Body of pancreas (tissue), 4 donors: ENCODE data around the gene TAF8. TPM values are rescaled to one million over a fixed set of nuclear protein-coding genes. Genes with fewer than 3 reads are reported as not detected.

Experiments used
- ATAC-seq: fragments of 150-250 bp; one replicate; pipeline ENCODE4 v1.9.1; 2016
- DNase-seq, 4 donors: peaks; one replicate each; pipeline ENCODE4 v3.0.0-alpha.2; 2019
- H3K27ac ChIP-seq, 4 donors: fragments of 200-600 bp; sonication (generic); 1 replicate in 3 of 4; 2 replicates in 1 of 4; pipeline versions ENCODE4 v1.5.1 to v1.6.1; 2016 to 2019; ENCODE audit warnings: mild to moderate bottlenecking in 1 of 4, mixed read lengths in 1 of 4, moderate library complexity in 1 of 4
- H3K27me3 ChIP-seq, 2 donors: fragments of 200-600 bp; sonication (generic); one replicate each; pipeline ENCODE4 v1.6.0; 2016; ENCODE audit warnings: mild to moderate bottlenecking in 1 of 2
- H3K36me3 ChIP-seq, 2 donors: fragments of 200-600 bp; sonication (generic); replicated peaks in 1 of 2; 2 replicates each; pipeline ENCODE4 v1.5.1; 2016; ENCODE audit warnings: low read depth in 2 of 2; ENCODE audit not compliant: insufficient read depth in 1 of 2
- H3K4me1 ChIP-seq: fragments of 200-600 bp; sonication (generic); one replicate; pipeline ENCODE4 v1.6.0; 2016
- H3K4me3 ChIP-seq, 2 donors: fragments of 200-600 bp; sonication (generic); 1 replicate in 1 of 2; 2 replicates in 1 of 2; pipeline ENCODE4 v1.5.1; 2016 to 2019
- H3K9me3 ChIP-seq, 3 donors: fragments of 200-600 bp; sonication (generic); 1 replicate in 2 of 3; 2 replicates in 1 of 3; pipeline ENCODE4 v1.5.1; 2016
- CTCF ChIP-seq, 7 experiments: fragments of 450-650 bp in 4 of 7; fragments of 200-600 bp in 3 of 7; sonication (generic) in 3 of 7; IDR thresholded peaks; one replicate each; pipeline ENCODE4 v1.5.1; 2016 to 2019; ENCODE audit warnings: antibody characterized with exemption in 7 of 7
- POLR2A ChIP-seq, 3 donors: fragments of 450-650 bp; IDR thresholded peaks; one replicate each; pipeline ENCODE4 v1.6.1; 2016; ENCODE audit warnings: antibody characterized with exemption in 3 of 3, mild to moderate bottlenecking in 2 of 3
- WGBS, 2 donors: methylation state at CpG; one replicate each; pipeline ENCODE4 v1.1.5; 2017; 5-methylcytosine and 5-hydroxymethylcytosine counted together
- intact Hi-C: fragments of 100-400 bp; cut with DNase I; formaldehyde crosslinking; loops from one replicate; pipeline ENCODE4 v1.15.1; 2023
- total RNA-seq, 2 donors: library from RNA; depleted of rRNA; stranded (reverse); fragments of >200 nt; gene quantifications; one replicate each; pipeline ENCODE4 v1.1.0, GENCODE V29; 2016

The TAF8 gene
- total RNA-seq, 2 donors from 2014 or later, result 7.6 to 18.2 TPM

- intact Hi-C loops, result loop anchor here (5.0 kb wide), 3 partner anchors 104 to 249 kb away; no protein-coding TSS in a partner anchor
Observed at GRCh38 chr6:42041481-42042053, 8.8 kb upstream of the TAF8 start.

GRCh38 chr6:42042108-42042507 lies 8.2 kb upstream of the TAF8 start:
- DNase-seq, result no peak
- 70 to 81% methylated on average over 14 of the region's 14 CpGs for WGBS, 2 donors
- Histone ChIP-seq H3K9me3 (no peaks in the 10 kb centered on the region), H3K27me3 (no peaks in the 10 kb centered on the region), H3K4me3 (no peak overlapping the region), H3K36me3 (no peaks in the 10 kb centered on the region), H3K4me1 (peaks cover 35% of the 10 kb centered on the region), H3K27ac (no peak overlapping the region)
- no peak for ATAC-seq
- no peak for TF ChIP-seq CTCF (IDR thresholded peaks at IDR 0.05)
- TF ChIP-seq POLR2A (IDR thresholded peaks at IDR 0.05), result no peak
- intact Hi-C loops, result loop anchor here (5.0 kb wide), 3 partner anchors 105 to 250 kb away; no protein-coding TSS in a partner anchor

More at GRCh38 chr6:42041481-42042053, 8.8 kb upstream of the TAF8 start:
- Histone ChIP-seq H3K4me1 (peaks cover 29% of the 10 kb centered on the region), H3K9me3 (no peaks in the 10 kb centered on the region), H3K4me3 (no peak overlapping the region), H3K27me3 (no peaks in the 10 kb centered on the region), H3K27ac (no peak overlapping the region), H3K36me3 (no peaks in the 10 kb centered on the region)
- WGBS, 2 donors, result 56 to 73% methylated on average over 7 of the region's 7 CpGs
- TF ChIP-seq POLR2A (IDR thresholded peaks at IDR 0.05), result no peak
- TF ChIP-seq CTCF (IDR thresholded peaks at IDR 0.05), result no peak
- no peak for ATAC-seq
- DNase-seq, result no peak

- WGBS, 2 donors, result 36 to 43% methylated on average over 12 to 21 of the region's 21 CpGs
Observed at GRCh38 chr6:42043787-42044475, 6.4 kb upstream of the TAF8 start.

GRCh38 chr6:42045538-42046460 lies 4.5 kb upstream of the TAF8 start:
- DNase-seq, result peak; percentile 92 to 97 (median 95)
- Histone ChIP-seq H3K9me3 (no peaks in the 10 kb centered on the region), H3K4me3 (no peak overlapping the region), H3K4me1 (peaks cover 57% of the 10 kb centered on the region), H3K36me3 (no peaks in the 10 kb centered on the region), H3K27me3 (no peaks in the 10 kb centered on the region), H3K27ac (peak overlapping the region; percentile 68 to 96 (median 82))
- WGBS, 2 donors, result 7% methylated on average over 11 to 14 of the region's 14 CpGs
- intact Hi-C loops, result no loop called here
- ATAC-seq, result peak; percentile 62
- TF ChIP-seq CTCF (IDR thresholded peaks at IDR 0.05), result peak in 1 of 7 experiments; percentile 1
- TF ChIP-seq POLR2A (IDR thresholded peaks at IDR 0.05), result peak in 2 of 3 donors; percentile 20 to 57

More at GRCh38 chr6:42043787-42044475, 6.4 kb upstream of the TAF8 start:
- Histone ChIP-seq H3K27me3 (no peaks in the 10 kb centered on the region), H3K4me1 (peaks cover 45% of the 10 kb centered on the region), H3K4me3 (no peak overlapping the region), H3K27ac (peak overlapping the region in 1 of 4 donors; percentile 96), H3K36me3 (no peaks in the 10 kb centered on the region), H3K9me3 (no peaks in the 10 kb centered on the region)
- DNase-seq (peak; percentile 82 to 87 (median 84)), ATAC-seq (peak; percentile 70)
- intact Hi-C loops, result loop anchor here (5.0 kb wide), 3 partner anchors 107 to 252 kb away; no protein-coding TSS in a partner anchor
- peak; percentile 92 to 97 (median 95) for TF ChIP-seq CTCF (IDR thresholded peaks at IDR 0.05)
- no peak for TF ChIP-seq POLR2A (IDR thresholded peaks at IDR 0.05)
